Heart left ventricle (tissue), 13 donors: ENCODE results near the gene CCDC127.
"Not testable (repeated sequence)": the region's sequence is repeated elsewhere in the genome, so short reads cannot be mapped to it uniquely, and the experiment has no call there.

Experiments used
- CTCF ChIP-seq, 12 donors: fragments of 200-600 bp; sonication (generic) in 4 of 12; IDR thresholded peaks; one replicate each; pipeline versions ENCODE4 v1.5.0 to v1.8.0; 2018 to 2022; ENCODE audit warnings: antibody characterized with exemption in 12 of 12, mild to moderate bottlenecking in 5 of 12
- POLR2A ChIP-seq, 2 donors: fragments of 450-650 bp; IDR thresholded peaks; one replicate each; pipeline ENCODE4 v1.6.1; 2017; ENCODE audit warnings: antibody characterized with exemption in 2 of 2, mild to moderate bottlenecking in 2 of 2, moderate library complexity in 2 of 2
- donor health status: ischemic (EF 13 %, LVEDD 7.1; RV severe dilation, severe dysfunction).
- donor health status: DM: no; HTN: yes; CAD: no.
- donor health status: DM: no; HTN: no; CAD: no.
- donor health status: ischemic (EF 25% LVEDD 6.9; RV normal size, moderate dysfunction).
- donor health status: ischemic (EF 25% LVEDD 5.7; RV mildly dilated, moderate dysfunction).
- donor health status: ischemic (EF 35%, LVEDD 5.7; RV mildly dilated, moderate dysfunction).
- donor health status: nonischemic (EF 11% LVEDD 7.7; RV severe dilation, severe dysfunction).
- donor health status: DM: yes; HTN: yes; CAD: no.
- donor health status: PGD.
- donor health status: ischemic (EF 29% LVEDD 5.4; RV normal size, mild dysfunction).
- donor health status: nonischemic (EF 23%, LVEDD 6.1; RV moderate dilation, normal function).

GRCh38 chr5:263275-263974, 45.5 kb upstream of the CCDC127 start:
- not testable (repeated sequence) for TF ChIP-seq CTCF, POLR2A (IDR thresholded peaks at IDR 0.05)
